Stimulated activated CD4-positive, alpha-beta T cell treated with anti-CD3 and anti-CD28 coated beads, Interleukin-1b, Interleukin-23, amount 100 ng/mL, for 48 hours (primary cell): Measurements from ENCODE around the gene PRKCZ.
A peak's percentile ranks its signal among the peaks of the same experiment; 100 is the strongest.

Source experiments
- DNase-seq: peaks from one replicate; pipeline ENCODE4 v3.0.0-alpha.2; 2020

PRKCZ gene

GRCh38 chr1:2166254-2166653 lies 116.0 kb downstream of the PRKCZ start:
- DNase-seq, result no peak

DNA sequence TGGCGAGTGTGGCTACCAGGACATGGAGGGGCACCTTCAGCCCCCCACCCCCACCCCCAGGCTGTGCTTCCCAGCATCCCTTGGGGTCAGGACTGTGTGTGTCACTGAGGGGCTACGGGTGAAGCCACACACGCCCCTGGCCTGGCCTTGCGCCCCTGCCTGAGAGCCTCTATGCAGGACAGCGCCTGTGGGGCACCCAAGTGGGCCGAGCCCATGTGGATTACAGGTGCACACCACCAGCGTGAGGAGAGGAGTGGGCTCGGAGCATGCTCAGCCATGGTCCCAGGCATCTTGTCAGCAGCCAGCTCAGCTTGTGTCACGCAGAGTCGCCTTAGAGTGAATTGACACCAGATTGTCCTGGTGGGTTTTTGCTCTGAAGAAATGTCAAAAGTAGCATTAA lies 116.5 kb downstream of the PRKCZ start:
- no peak for DNase-seq

DNA sequence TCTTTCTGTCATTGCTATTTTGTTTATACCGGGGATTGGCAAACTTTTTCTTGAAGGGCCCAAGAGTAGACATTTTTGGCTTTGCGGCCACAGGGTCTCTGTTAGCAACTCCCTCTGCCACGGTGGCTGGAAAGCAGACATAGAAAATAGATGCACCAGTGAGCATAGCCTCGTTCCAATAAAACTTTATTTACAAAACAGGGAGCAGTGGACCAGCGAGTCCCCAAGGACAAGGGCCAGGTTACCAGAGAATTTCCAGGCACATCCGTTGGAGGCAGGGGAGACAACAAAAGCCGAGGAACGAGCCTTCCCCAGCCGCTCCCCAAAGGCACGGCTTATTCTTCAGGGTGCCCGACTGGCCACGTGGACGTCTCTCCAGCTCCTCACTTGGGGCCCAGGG lies 117.9 kb downstream of the PRKCZ start:
- DNase-seq, result no peak

GRCh38 chr1:2168535-2168934 lies 118.3 kb downstream of the PRKCZ start:
- no peak for DNase-seq

GRCh38 chr1:2169200-2169836 lies 119.1 kb downstream of the PRKCZ start:
- DNase-seq, result no peak

DNA sequence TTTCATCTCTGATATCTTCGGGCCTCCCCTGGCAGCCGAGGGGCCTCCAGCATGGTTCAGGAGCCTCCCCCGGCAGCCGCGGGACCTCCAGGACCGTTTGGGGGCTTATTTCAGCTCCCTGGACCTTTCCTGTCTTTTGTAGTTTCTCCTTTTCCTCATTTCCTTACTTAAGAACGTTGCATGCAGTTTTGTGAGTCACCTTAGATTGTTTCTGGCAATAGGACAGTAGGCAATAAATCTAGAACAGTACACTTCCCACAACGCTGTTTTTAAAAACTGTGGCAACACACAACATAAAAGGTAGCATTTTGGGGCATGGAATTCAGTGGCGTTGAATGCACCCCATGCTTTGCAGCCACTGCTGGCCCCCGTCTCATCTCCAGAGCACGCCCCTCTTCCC lies 120.0 kb downstream of the PRKCZ start:
- DNase-seq, result no peak

- DNase-seq, result no peak
Observed at GRCh38 chr1:2172012-2172411, 121.8 kb downstream of the PRKCZ start.

DNA sequence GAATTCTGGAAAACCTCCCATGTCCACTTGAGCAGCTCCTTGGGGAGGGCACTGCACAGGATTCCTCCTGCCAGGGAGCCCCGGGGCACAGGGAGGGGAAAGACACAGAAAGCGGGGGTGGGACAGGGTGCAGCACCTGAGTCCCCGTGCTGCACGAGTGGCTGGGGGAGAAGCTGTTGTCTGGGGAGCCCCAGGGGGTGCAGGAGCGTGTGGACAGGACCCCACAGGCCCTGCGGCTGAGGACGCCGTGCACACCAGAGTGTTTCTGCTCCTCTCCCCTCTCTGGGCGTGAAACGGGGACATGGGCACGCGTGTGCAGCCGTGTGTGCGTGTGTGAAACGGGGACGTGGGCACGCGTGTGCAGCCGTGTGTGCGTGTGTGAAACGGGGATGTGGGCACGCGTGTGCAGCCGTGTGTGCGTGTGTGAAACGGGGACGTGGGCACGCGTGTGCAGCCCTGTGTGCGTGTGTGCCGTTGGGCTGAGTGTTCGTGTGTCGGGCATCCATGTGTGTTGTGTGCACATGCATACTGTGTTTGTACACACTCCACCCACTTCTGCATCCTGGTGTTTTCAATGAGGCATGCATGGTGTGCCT lies 122.4 kb downstream of the PRKCZ start:
- DNase-seq, result no peak

DNA sequence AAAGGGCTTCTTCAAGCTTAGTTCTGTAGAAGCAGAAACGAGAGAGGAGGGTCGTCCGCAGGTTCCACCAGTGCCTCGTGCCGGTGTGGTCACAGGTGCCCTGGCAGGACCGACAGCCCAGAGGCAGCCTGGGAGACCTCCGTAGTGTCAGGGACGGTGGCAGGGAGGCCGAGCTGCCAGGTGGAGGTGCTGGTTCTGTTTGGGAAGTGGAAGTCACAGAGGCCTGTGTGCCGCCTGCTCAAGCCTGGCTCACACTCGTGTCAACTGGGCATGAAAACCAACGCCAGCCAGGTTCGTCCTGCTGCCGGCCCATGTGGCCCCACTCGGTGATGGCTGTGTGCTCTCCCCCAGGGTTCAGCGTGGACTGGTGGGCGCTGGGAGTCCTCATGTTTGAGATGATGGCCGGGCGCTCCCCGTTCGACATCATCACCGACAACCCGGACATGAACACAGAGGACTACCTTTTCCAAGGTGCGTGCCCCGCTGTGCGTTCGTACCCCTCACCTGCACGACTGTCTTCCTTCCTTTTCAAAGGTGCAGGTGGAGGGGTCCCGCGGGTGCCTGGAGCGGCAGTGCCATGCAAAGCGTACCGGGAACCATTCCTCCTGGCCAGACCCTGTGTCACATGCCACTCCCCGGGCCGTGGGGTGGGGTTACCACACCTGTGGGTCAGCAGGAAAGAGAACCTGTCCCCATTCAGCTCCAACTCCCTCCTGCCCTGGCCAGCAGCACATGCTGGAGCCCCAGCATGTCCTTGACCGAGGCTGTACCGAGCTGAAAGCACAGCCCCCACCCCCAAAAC lies 123.5 kb downstream of the PRKCZ start:
- DNase-seq, result no peak

DNA sequence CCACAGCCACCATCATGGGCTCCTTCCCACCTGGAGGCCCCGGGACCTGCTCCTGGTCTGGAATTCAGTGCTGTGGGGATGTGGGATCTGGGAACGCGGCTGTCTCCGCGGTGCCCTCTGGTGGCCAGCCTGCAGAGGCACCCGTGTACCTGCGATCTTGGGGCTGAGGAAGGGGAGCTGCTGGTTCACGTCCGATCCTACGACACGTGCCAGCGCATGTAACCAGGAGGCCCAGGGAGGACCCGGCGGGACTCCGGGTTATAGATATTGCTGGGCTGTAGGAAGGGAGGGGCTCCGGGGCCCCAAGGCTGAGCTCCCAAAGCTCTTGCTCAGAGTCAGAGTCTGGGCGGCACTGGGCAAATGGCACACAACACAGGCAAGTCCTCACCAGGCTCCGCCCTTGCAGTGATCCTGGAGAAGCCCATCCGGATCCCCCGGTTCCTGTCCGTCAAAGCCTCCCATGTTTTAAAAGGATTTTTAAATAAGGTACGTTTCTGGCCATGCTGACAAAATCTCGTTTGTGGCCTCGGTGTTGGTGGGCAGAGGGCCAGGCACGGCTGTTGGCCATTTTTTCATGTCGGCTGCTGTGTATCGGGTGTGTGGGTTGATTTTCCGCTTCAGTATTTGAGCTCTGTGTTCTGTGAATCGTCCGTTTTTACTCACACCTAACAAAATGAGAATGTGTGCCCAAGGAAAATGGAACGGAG lies 124.3 kb downstream of the PRKCZ start:
- DNase-seq, result peak; percentile 44

- DNase-seq, result no peak
Observed at GRCh38 chr1:2175055-2175414, 124.8 kb downstream of the PRKCZ start.

- no peak for DNase-seq
Observed at GRCh38 chr1:2175681-2176454, 125.7 kb downstream of the PRKCZ start.

GRCh38 chr1:2176615-2177014 lies 126.4 kb downstream of the PRKCZ start:
- DNase-seq, result no peak

DNA sequence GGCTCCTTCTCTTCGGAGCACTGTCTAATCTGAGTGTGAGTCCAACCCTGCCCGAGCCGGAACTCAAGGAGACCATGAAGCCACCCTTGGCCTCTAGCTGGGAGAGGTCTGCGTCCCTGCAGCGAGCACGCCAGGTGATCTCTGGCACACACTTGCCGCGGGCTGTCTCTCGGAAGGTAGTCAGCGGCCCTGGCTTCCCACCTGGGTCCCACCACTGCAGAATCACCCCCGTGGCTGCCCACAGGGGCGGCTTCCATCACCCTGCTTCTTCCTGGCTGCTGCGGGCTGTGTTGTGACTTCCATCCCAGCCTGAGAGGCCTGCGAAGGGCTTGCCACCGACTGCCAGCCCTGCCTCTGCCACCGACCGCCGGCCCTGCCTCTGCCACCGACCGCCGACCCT lies 127.3 kb downstream of the PRKCZ start:
- no peak for DNase-seq

- no peak for DNase-seq
Observed at GRCh38 chr1:2177946-2178538, 127.8 kb downstream of the PRKCZ start.

DNA sequence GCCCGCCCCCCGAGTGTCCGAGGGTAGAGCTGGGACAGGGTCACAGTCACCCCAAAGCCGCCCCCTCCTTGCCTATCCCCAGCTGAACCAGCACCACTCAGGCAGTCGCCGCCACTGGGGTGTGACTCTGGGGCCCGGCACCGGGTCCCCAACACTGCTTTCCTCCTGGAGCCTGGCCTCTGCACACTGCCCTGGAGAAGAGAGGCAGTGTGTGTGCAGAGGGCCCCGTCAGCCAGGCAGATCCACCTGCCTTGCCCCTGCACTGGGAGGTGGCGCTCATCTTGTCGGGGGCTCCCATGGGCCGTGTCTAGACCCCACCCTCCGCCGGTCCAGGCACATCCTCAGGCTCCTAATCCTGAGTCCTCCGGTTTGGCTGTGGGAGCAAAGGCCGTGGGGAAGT lies 128.7 kb downstream of the PRKCZ start:
- DNase-seq, result no peak

GRCh38 chr1:2179283-2180013 lies 129.2 kb downstream of the PRKCZ start:
- DNase-seq, result no peak

DNA sequence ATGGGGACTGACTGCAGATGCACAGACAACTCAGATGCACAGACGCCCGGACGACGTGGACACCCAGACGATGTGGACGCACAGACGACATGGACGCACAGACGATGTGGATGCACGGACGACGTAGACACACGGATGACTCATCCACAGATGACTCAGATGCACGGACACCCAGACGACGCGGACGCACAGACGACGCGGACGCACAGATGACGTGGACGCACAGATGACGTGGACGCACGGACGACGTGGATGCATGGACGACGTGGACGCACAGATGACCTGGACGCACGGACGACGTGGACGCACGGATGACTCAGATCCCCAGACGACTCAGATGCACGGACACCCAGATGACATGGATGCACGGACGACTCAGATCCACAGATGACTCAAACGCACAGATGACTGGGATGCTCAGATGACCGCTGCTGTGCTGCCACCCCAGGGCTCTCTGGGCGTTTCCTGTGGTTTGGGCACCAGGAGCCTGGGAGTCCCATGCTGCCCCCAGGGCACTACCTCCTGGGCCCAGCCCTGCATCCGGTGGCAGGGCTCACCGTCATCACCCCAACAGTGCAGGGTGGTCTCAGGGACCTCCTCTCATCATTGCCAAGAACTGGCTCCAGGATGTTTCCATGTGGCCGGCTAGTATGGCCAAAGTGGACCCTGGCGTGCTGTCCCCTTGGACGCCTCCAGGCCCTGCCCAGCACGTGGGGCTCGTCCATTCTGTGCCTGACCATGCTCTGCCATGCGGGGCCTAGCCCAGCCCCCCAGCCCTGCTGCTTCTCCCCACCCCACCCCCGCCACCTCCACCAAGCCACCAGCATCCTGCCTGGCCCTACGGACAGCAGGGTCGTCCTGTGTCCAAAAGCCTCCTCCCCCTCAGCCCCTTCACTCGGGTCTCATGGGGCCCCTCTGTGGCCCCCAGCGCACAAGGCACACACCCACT lies 130.4 kb downstream of the PRKCZ start:
- no peak for DNase-seq

DNA sequence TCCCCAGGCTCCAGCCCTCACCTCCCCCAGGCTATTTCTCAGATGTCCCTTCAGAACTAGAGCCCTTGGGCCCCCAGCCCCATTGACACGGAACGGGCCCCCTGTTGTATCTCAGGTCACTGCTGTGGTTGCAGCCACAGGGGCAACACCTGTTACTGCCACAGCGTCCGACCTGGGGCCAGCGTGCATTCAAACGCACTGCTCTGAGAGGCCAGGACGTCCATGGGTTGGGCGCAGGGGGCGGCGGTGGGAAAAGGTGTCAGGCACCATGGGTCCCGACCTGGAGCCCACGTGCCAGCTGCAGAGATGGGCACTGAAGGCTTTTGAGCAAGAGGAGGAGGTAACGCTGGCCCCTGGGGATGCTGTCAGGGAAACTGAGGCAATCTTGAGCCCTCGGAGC lies 131.1 kb downstream of the PRKCZ start:
- DNase-seq, result no peak

GRCh38 chr1:2181752-2182151 lies 131.5 kb downstream of the PRKCZ start:
- DNase-seq, result no peak

- DNase-seq, result no peak
Observed at GRCh38 chr1:2182376-2182775, 132.2 kb downstream of the PRKCZ start.
